Measurements from ENCODE around the gene RNF220. TPM values are rescaled to one million over a fixed set of nuclear protein-coding genes. Genes with fewer than 3 reads are reported as not detected.
A peak's percentile ranks its signal among the peaks of the same experiment; 100 is the strongest.
"Not testable (repeated sequence)": the region's sequence is repeated elsewhere in the genome, so short reads cannot be mapped to it uniquely, and the experiment has no call there.

Gene RNF220
- total RNA-seq, 2 donors from 2014 or later: 86.8 to 92.1 TPM

- Mint-ChIP-seq H3K4me3 (no peak overlapping the region), H3K9me3 (no peaks in the 10 kb centered on the region), H3K4me1 (ENCODE audit: low read depth) (no peaks in the 10 kb centered on the region), H3K27ac (no peak overlapping the region), H3K27me3 (ENCODE audit: low read depth) (no peaks in the 10 kb centered on the region), H3K36me3 (ENCODE audit: insufficient read depth in 2 of 2) (no peaks in the 10 kb centered on the region)
- DNase-seq (no peak), ATAC-seq (replicated peaks in 1 of 2) (no peak)
Measured at GRCh38 chr1:44553771-44554170, 148.7 kb downstream of the RNF220 start.

GRCh38 chr1:44554706-44555105 is 149.7 kb downstream of the RNF220 start:
- Mint-ChIP-seq H3K27me3 (ENCODE audit: low read depth) (no peaks in the 10 kb centered on the region), H3K36me3 (ENCODE audit: insufficient read depth in 2 of 2) (no peaks in the 10 kb centered on the region), H3K4me3 (no peak overlapping the region), H3K9me3 (no peaks in the 10 kb centered on the region), H3K4me1 (ENCODE audit: low read depth) (no peaks in the 10 kb centered on the region), H3K27ac (no peak overlapping the region)
- ATAC-seq (replicated peaks in 1 of 2) (no peak), DNase-seq (no peak)

DNA sequence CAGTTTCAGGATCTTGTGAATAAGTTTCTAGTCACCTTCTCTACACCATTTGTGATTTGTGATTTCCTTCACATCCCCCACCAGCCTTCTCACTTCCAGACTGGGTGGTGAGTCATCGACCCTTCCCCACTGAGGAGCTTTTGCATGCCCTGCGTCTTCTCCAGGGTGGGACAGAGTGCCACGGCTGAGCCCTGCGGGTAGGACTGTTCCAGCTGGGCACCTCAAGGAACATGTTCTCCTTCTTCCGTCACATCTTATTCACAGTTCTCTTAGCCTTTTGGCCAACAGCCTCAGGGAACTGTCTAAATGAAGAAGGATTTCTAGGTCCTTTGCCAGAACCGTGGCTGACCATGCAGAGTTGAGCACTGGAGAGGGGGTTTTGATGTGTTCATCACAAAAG is 152.7 kb downstream of the RNF220 start:
- Mint-ChIP-seq H3K27ac (no peak overlapping the region), H3K27me3 (ENCODE audit: low read depth) (no peaks in the 10 kb centered on the region), H3K9me3 (no peaks in the 10 kb centered on the region)

DNA sequence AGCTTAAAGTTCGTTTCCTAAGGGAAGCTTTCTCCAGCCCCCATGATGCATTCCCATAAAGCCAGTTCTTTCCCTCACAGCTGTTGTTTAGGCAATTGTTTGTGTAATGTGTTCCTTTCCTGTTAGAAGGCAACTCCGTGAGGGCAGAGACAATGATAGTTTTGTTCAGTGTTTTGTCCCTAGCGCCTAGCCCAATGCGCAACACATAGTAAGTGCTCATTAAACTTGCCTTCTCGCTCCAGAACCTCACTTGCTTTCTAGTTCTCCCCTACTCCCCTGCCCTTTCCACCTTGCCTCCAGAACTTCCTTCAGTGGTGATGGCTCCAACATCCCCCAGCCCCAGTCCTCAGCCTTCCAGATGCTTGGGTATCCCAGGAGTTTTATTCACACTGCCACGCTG is 153.8 kb downstream of the RNF220 start:
- no peak for ATAC-seq (replicated peaks in 1 of 2)
- H3K36me3 Mint-ChIP-seq (ENCODE audit: insufficient read depth in 2 of 2): no peaks in the 10 kb centered on the region
- H3K4me3 Mint-ChIP-seq: no peak overlapping the region
- no peaks in the 10 kb centered on the region for H3K4me1 Mint-ChIP-seq (ENCODE audit: low read depth)
- DNase-seq: no peak
- no peak overlapping the region for H3K27ac Mint-ChIP-seq
- H3K9me3 Mint-ChIP-seq: no peaks in the 10 kb centered on the region
- no peaks in the 10 kb centered on the region for H3K27me3 Mint-ChIP-seq (ENCODE audit: low read depth)

More for the DNA sequence above, 152.7 kb downstream of the RNF220 start:
- ATAC-seq (replicated peaks in 1 of 2) (no peak), DNase-seq (no peak)
- no peak overlapping the region for H3K4me3 Mint-ChIP-seq
- H3K4me1 Mint-ChIP-seq (ENCODE audit: low read depth): no peaks in the 10 kb centered on the region
- H3K36me3 Mint-ChIP-seq (ENCODE audit: insufficient read depth in 2 of 2): no peaks in the 10 kb centered on the region

DNA sequence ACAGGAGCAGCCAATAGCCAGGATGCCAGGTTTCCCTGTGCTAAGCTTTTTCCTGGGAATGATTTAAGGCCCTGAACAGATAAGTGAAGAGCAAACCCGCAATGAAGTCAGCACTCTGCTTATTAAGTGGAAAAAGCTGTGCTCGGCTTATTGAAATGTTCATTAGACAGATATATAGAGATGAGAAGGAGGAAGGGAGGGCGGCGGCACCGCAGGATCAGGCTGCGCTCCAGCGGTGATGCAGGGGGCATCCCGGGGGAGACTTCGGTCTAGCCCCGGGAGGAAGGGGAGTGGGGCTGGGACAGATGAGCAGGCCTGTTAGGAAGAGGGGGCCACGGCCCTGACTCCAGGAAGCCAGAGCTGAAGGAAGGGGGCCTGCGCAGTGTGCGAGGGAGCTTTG is 154.3 kb downstream of the RNF220 start:
- H3K9me3 Mint-ChIP-seq: no peaks in the 10 kb centered on the region
- no peak overlapping the region for H3K27ac Mint-ChIP-seq
- ATAC-seq (replicated peaks in 1 of 2): no peak
- H3K27me3 Mint-ChIP-seq (ENCODE audit: low read depth): no peaks in the 10 kb centered on the region
- H3K4me1 Mint-ChIP-seq (ENCODE audit: low read depth): no peaks in the 10 kb centered on the region
- no peak overlapping the region for H3K4me3 Mint-ChIP-seq
- no peaks in the 10 kb centered on the region for H3K36me3 Mint-ChIP-seq (ENCODE audit: insufficient read depth in 2 of 2)
- DNase-seq: no peak

DNA sequence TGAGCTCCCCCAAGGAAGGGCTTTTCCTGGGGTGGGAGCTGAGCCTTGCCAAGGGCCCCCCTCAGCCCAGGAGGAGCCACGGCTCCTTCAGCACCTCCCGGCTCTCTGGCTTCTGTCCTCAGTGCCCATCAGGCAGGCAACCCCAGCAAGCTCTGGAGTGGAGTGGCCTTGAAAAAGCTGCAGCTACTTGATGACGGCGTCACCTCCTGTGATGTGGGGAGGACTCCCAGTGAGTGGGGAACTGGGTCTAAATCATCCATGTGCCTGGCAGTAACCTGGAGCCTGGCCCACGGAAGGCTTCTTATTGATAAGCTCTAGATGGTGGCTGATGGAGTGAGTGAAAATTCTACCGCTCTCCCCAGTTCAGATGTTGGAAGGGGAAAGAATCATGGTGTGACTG is 154.9 kb downstream of the RNF220 start:
- H3K4me3 Mint-ChIP-seq: no peak overlapping the region
- H3K36me3 Mint-ChIP-seq (ENCODE audit: insufficient read depth in 2 of 2): no peaks in the 10 kb centered on the region
- DNase-seq (no peak), ATAC-seq (replicated peaks in 1 of 2) (no peak)
- H3K4me1 Mint-ChIP-seq (ENCODE audit: low read depth): no peaks in the 10 kb centered on the region
- no peak overlapping the region for H3K27ac Mint-ChIP-seq
- no peaks in the 10 kb centered on the region for H3K9me3 Mint-ChIP-seq
- H3K27me3 Mint-ChIP-seq (ENCODE audit: low read depth): no peaks in the 10 kb centered on the region

DNA sequence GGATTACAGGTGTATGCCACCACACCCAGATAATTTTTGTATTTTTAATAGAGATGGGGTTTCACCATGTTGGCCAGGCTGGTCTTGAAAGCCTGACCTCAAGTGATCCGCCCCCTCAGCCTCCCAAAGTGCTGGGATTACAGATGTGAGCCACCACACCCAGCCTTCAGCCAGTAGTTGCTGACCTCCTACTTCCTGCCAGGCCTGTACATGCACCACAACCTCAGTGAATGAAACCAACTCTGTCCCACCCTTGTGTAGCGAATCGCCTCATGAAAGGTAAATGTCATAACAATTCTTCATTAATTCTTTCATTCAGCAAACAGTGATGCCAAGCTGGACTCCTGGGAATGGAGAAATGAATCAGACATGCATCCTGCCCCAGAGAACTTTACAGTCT is 155.6 kb downstream of the RNF220 start:
- ATAC-seq (replicated peaks in 1 of 2); H3K27me3 Mint-ChIP-seq (ENCODE audit: low read depth); H3K36me3 Mint-ChIP-seq (ENCODE audit: insufficient read depth in 2 of 2); H3K4me1 Mint-ChIP-seq (ENCODE audit: low read depth); DNase-seq; H3K4me3 Mint-ChIP-seq; H3K9me3 Mint-ChIP-seq; H3K27ac Mint-ChIP-seq: not testable (repeated sequence)

- Mint-ChIP-seq H3K36me3 (ENCODE audit: insufficient read depth in 2 of 2) (no peaks in the 10 kb centered on the region), H3K27ac (no peak overlapping the region), H3K9me3 (no peaks in the 10 kb centered on the region), H3K27me3 (ENCODE audit: low read depth) (peaks cover 6% of the 10 kb centered on the region), H3K4me3 (no peak overlapping the region), H3K4me1 (ENCODE audit: low read depth) (no peaks in the 10 kb centered on the region)
- DNase-seq: no peak
- no peak for ATAC-seq (replicated peaks in 1 of 2)
Measured at GRCh38 chr1:44565259-44565750, 160.2 kb downstream of the RNF220 start.

GRCh38 chr1:44565833-44566232 is 160.8 kb downstream of the RNF220 start:
- DNase-seq (no peak), ATAC-seq (replicated peaks in 1 of 2) (no peak)
- Mint-ChIP-seq H3K9me3 (no peaks in the 10 kb centered on the region), H3K4me3 (no peak overlapping the region), H3K27ac (no peak overlapping the region), H3K4me1 (ENCODE audit: low read depth) (no peaks in the 10 kb centered on the region), H3K27me3 (ENCODE audit: low read depth) (peaks cover 6% of the 10 kb centered on the region), H3K36me3 (ENCODE audit: insufficient read depth in 2 of 2) (no peaks in the 10 kb centered on the region)

DNA sequence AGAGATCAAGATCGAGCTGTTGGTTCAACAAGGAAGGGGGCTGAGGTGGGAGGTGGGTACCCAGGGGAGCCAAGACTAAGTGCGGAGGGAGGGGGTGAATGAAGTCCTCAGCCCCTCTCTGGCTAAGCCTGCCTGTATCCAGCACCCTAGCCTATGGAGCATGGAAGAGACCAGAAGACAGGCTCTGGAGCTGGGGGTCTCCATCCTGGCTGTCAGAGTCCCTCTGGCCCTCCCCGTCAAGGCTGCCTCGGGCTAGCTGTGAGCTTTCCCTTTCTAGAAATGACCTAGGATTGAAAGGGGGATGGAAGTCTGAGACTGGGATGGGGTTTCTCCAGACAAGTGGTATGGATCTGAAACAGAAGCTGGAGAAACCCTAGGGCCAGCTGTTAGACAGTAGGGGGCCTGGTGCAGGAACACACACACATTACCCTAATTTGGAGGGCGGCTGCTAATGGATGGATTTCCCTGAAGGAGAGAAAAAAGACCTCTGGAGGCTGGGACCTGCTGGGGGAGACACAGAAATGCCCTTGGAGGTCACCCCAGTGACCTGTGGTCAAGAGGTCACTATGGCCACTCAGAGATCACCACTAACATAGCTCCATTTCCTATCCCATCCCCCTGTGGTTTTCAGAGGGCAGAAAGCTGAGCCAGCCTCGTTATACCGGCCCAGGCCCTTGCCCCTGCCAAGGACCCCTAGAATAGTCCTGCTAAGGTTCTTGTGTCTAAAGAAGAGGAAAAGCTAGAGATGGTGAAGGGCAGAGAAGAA is 161.4 kb downstream of the RNF220 start:
- H3K4me1 Mint-ChIP-seq (ENCODE audit: low read depth): no peaks in the 10 kb centered on the region
- H3K4me3 Mint-ChIP-seq: no peak overlapping the region
- H3K27ac Mint-ChIP-seq: no peak overlapping the region
- no peak for DNase-seq
- ATAC-seq (replicated peaks in 1 of 2): no peak
- peaks cover 6% of the 10 kb centered on the region for H3K27me3 Mint-ChIP-seq (ENCODE audit: low read depth)
- H3K36me3 Mint-ChIP-seq (ENCODE audit: insufficient read depth in 2 of 2): no peaks in the 10 kb centered on the region
- H3K9me3 Mint-ChIP-seq: no peaks in the 10 kb centered on the region

- ATAC-seq (replicated peaks in 1 of 2) (no peak), DNase-seq (no peak)
- Mint-ChIP-seq H3K27ac (no peak overlapping the region), H3K9me3 (no peaks in the 10 kb centered on the region), H3K4me3 (no peak overlapping the region), H3K36me3 (ENCODE audit: insufficient read depth in 2 of 2) (no peaks in the 10 kb centered on the region), H3K4me1 (ENCODE audit: low read depth) (no peaks in the 10 kb centered on the region), H3K27me3 (ENCODE audit: low read depth) (peaks cover 6% of the 10 kb centered on the region)
Measured at GRCh38 chr1:44568128-44568900, 163.3 kb downstream of the RNF220 start.

- Mint-ChIP-seq H3K4me1 (ENCODE audit: low read depth) (no peaks in the 10 kb centered on the region), H3K27ac (no peak overlapping the region), H3K9me3 (no peaks in the 10 kb centered on the region), H3K4me3 (no peak overlapping the region), H3K36me3 (ENCODE audit: insufficient read depth in 2 of 2) (no peaks in the 10 kb centered on the region), H3K27me3 (ENCODE audit: low read depth) (peaks cover 6% of the 10 kb centered on the region)
- DNase-seq (no peak), ATAC-seq (replicated peaks in 1 of 2) (no peak)
Measured at GRCh38 chr1:44569491-44569890, 164.4 kb downstream of the RNF220 start.

- no peaks in the 10 kb centered on the region for H3K4me1 Mint-ChIP-seq (ENCODE audit: low read depth)
- peaks cover 16% of the 10 kb centered on the region for H3K27me3 Mint-ChIP-seq (ENCODE audit: low read depth)
- no peaks in the 10 kb centered on the region for H3K36me3 Mint-ChIP-seq (ENCODE audit: insufficient read depth in 2 of 2)
- peak; percentile 34 to 64 for ATAC-seq (replicated peaks in 1 of 2)
- H3K27ac Mint-ChIP-seq: no peak overlapping the region
- peak; percentile 3 to 10 for DNase-seq
- H3K4me3 Mint-ChIP-seq: no peak overlapping the region
- H3K9me3 Mint-ChIP-seq: no peaks in the 10 kb centered on the region
Measured at GRCh38 chr1:44571712-44572571, 166.9 kb downstream of the RNF220 start.

Data from activated T-cell treated with anti-CD3 and anti-CD28 coated beads, Interleukin-2, amount 50 U/mL, for 72 hours (primary cell).